CD14-positive monocyte (primary cell): ENCODE data around the gene RARS2. TPM values are rescaled to one million over a fixed set of nuclear protein-coding genes. Genes with fewer than 3 reads are reported as not detected.

Experiments used
- DNase-seq, 3 donors: peaks; one replicate each; pipeline ENCODE4 v3.0.0-alpha.2; 2011 to 2022
- H2AFZ ChIP-seq: 2 replicates; pipeline ENCODE4 v1.6.0; 2012; ENCODE audit warnings: mild to moderate bottlenecking, low read depth, low read length, inconsistent platforms; ENCODE audit not compliant: insufficient read depth, poor library complexity, severe bottlenecking
- H3K27ac ChIP-seq, 2 donors: 1 replicate in 1 of 2; 2 replicates in 1 of 2; pipeline ENCODE4 v1.5.1; 2012 to 2013; ENCODE audit warnings: low read length in 2 of 2, control low read depth in 1 of 2, inconsistent platforms in 1 of 2, low read depth in 1 of 2, mild to moderate bottlenecking in 1 of 2
- H3K27me3 ChIP-seq, 2 donors: one replicate each; pipeline versions ENCODE4 v1.6.0 to v1.6.1; 2011 to 2013; ENCODE audit warnings: low read length in 2 of 2; ENCODE audit not compliant: control insufficient read depth in 2 of 2, insufficient read depth in 2 of 2
- H3K36me3 ChIP-seq, 2 donors: replicated peaks in 1 of 2; 1 replicate in 1 of 2; 2 replicates in 1 of 2; pipeline versions ENCODE4 v1.5.1 to v1.6.1; 2012 to 2013; ENCODE audit warnings: low read length in 2 of 2, control low read depth in 1 of 2, inconsistent platforms in 1 of 2, mild to moderate bottlenecking in 1 of 2; ENCODE audit not compliant: insufficient read depth in 2 of 2, control insufficient read depth in 1 of 2
- H3K4me1 ChIP-seq, 2 donors: 1 replicate in 1 of 2; 2 replicates in 1 of 2; pipeline versions ENCODE4 v1.5.1 to v1.6.1; 2012 to 2013; ENCODE audit warnings: low read length in 2 of 2, control low read depth in 1 of 2, inconsistent platforms in 1 of 2, mild to moderate bottlenecking in 1 of 2, moderate library complexity in 1 of 2; ENCODE audit not compliant: insufficient read depth in 2 of 2, control insufficient read depth in 1 of 2
- H3K4me2 ChIP-seq: replicated peaks from 2 replicates; pipeline ENCODE3; 2012; ENCODE audit warnings: low read length, moderate library complexity, mild to moderate bottlenecking; ENCODE audit not compliant: poor library complexity, severe bottlenecking; ENCODE audit errors: extremely low read depth
- H3K4me3 ChIP-seq, 3 experiments: fragments of 200-600 bp in 1 of 3; sonication (generic) in 1 of 3; replicated peaks in 1 of 3; 1 replicate in 2 of 3; 2 replicates in 1 of 3; pipeline ENCODE4 v1.5.1; 2011 to 2013; ENCODE audit warnings: low read length in 3 of 3, mild to moderate bottlenecking in 3 of 3, control low read depth in 2 of 3, low read depth in 2 of 3, inconsistent platforms in 1 of 3, moderate library complexity in 1 of 3
- H3K79me2 ChIP-seq: 2 replicates; pipeline ENCODE4 v1.6.0; 2012; ENCODE audit warnings: mild to moderate bottlenecking, control low read depth, inconsistent platforms, low read length, moderate library complexity; ENCODE audit not compliant: insufficient read depth
- H3K9ac ChIP-seq: 2 replicates; pipeline ENCODE4 v1.6.0; 2017; ENCODE audit warnings: low read length, mild to moderate bottlenecking; ENCODE audit not compliant: insufficient read depth, poor library complexity, severe bottlenecking
- H3K9me3 ChIP-seq, 2 donors: replicated peaks in 1 of 2; 1 replicate in 1 of 2; 2 replicates in 1 of 2; pipeline versions ENCODE4 v1.5.1 to v1.6.1; 2012 to 2013; ENCODE audit warnings: low read length in 2 of 2, control low read depth in 1 of 2; ENCODE audit not compliant: control insufficient read depth in 1 of 2, insufficient read depth in 1 of 2
- H4K20me1 ChIP-seq: 2 replicates; pipeline ENCODE4 v1.6.0; 2012; ENCODE audit warnings: mild to moderate bottlenecking, low read length, control low read depth, moderate library complexity; ENCODE audit not compliant: insufficient read depth
- H3K27ac Mint-ChIP-seq, 7 donors: one replicate each; pipeline ENCODE4 v1.8.0; 2020; ENCODE audit warnings: mild to moderate bottlenecking in 7 of 7, mixed read lengths in 7 of 7, moderate library complexity in 6 of 7, inconsistent platforms in 2 of 7
- H3K27me3 Mint-ChIP-seq, 3 donors: one replicate each; pipeline ENCODE4 v1.8.0; 2021 to 2022; ENCODE audit warnings: low read depth in 3 of 3, mild to moderate bottlenecking in 3 of 3, mixed read lengths in 3 of 3, moderate library complexity in 3 of 3, inconsistent platforms in 1 of 3
- H3K36me3 Mint-ChIP-seq, 2 donors: one replicate each; pipeline ENCODE4 v1.8.0; 2020; ENCODE audit warnings: mixed read lengths in 2 of 2, inconsistent platforms in 1 of 2, mild to moderate bottlenecking in 1 of 2
- H3K4me1 Mint-ChIP-seq: one replicate; pipeline ENCODE4 v1.8.0; 2020; ENCODE audit warnings: mild to moderate bottlenecking, mixed read lengths
- H3K4me3 Mint-ChIP-seq, 2 donors: one replicate each; pipeline ENCODE4 v1.8.0; 2020; ENCODE audit warnings: mild to moderate bottlenecking in 2 of 2, mixed read lengths in 2 of 2, moderate library complexity in 1 of 2
- H3K9me3 Mint-ChIP-seq, 7 donors: one replicate each; pipeline ENCODE4 v1.8.0; 2020 to 2022; ENCODE audit warnings: mixed read lengths in 7 of 7, mild to moderate bottlenecking in 6 of 7, moderate library complexity in 6 of 7, inconsistent platforms in 2 of 7
- CTCF ChIP-seq: fragments of 200-600 bp; IDR thresholded peaks from one replicate; pipeline ENCODE4 v1.8.0; 2022; ENCODE audit warnings: antibody characterized with exemption, mild to moderate bottlenecking
- WGBS: methylation state at CpG from one replicate; pipeline ENCODE4 v1.1.5; 2013; ENCODE audit warnings: missing lambda C conversion rate; ENCODE audit not compliant: insufficient coverage; 5-methylcytosine and 5-hydroxymethylcytosine counted together
- intact Hi-C, 2 donors: fragments of 100-400 bp; cut with micrococcal nuclease; formaldehyde crosslinking; loops; one replicate each; pipeline versions ENCODE4 v1.15.0 to v1.15.1; 2023
- polyA minus RNA-seq: library from RNA; depleted of rRNA, polyadenylated mRNA; stranded (reverse); fragments of >200 nt; gene quantifications from 2 replicates; pipeline ENCODE4 v1.2.3, GENCODE V29; 2012
- polyA plus RNA-seq, 3 donors: library from polyadenylated mRNA; depleted of rRNA in 1 of 3; unstranded in 2 of 3; stranded (reverse) in 1 of 3; fragments of 300-500 nt in 2 of 3; fragments of >200 nt in 1 of 3; fragmentation: Illumina TruSeq in 2 of 3; gene quantifications; 1 replicate in 2 of 3; 2 replicates in 1 of 3; pipeline ENCODE4 v1.2.3, GENCODE V29; 2012 to 2021
- total RNA-seq, 12 experiments: library from RNA in 1 of 12; stranded (reverse) in 1 of 12; fragments of 120-200 nt in 1 of 12; gene quantifications; one replicate each; pipeline ENCODE4 v1.2.4 and lab custom pipeline; 2013 to 2026; ENCODE audit warnings: mixed read lengths in 6 of 12, inconsistent platforms in 1 of 12

Gene RARS2
- total RNA-seq (2013): 32.3 TPM
- 10 to 100 TPM in 2 of 3 donors, 1 to 10 TPM in 1; 8.6 to 33.0 (median 27.3) TPM for polyA plus RNA-seq
- polyA minus RNA-seq: 5.7 and 7.0 TPM in 2 replicates
- 16.3 to 54.3 (median 32.2) reads per million in 11 experiments for total RNA-seq (lab: John Stamatoyannopoulos, UW)

GRCh38 chr6:87589693-87590416 lies at the start of gene RARS2, which contains the start of gene ORC3:
TSS of gene RARS2 (minus strand) at chr6:87589987. CDS start at chr6:87589957, 30 bp downstream.
TSS of gene ORC3 (plus strand) at chr6:87590135. CDS start at chr6:87590169, 34 bp downstream.
- Mint-ChIP-seq H3K4me3 (peak within 1 kb of the TSS; percentile 91 to 98), H3K27ac (peak within 1 kb of the TSS; percentile 89 to 96 (median 93)), H3K36me3 (peaks cover 0 to 10% of the 10 kb centered on the region in 2 donors), H3K27me3 (no peaks in the 10 kb centered on the region), H3K4me1 (peaks cover 38% of the 10 kb centered on the region), H3K9me3 (no peaks in the 10 kb centered on the region)
- H3K79me2 ChIP-seq: peaks cover 73% of the 10 kb centered on the region
- no peaks in the 10 kb centered on the region for H3K9me3 ChIP-seq
- peak within 1 kb of the TSS; percentile 66 to 98 for H3K27ac ChIP-seq
- H3K4me1 ChIP-seq: peaks cover 23 to 34% of the 10 kb centered on the region in 2 donors
- H3K27me3 ChIP-seq: no peaks in the 10 kb centered on the region
- H3K9ac ChIP-seq: peak within 1 kb of the TSS; percentile 89
- intact Hi-C loops: loop anchor here (10.0 kb wide), 3 partner anchors 85 to 115 kb away; partner anchors contain the start of gene SLC35A1 (in 2 of the 2)
- WGBS: under 1% methylated on average over 39 of the region's 49 CpGs
- H4K20me1 ChIP-seq: peaks cover 14% of the 10 kb centered on the region
- H3K4me2 ChIP-seq: peak within 1 kb of the TSS; percentile 78
- peak; percentile 90 to 94 (median 93) for DNase-seq
- H3K4me3 ChIP-seq: peak within 1 kb of the TSS; percentile 90 to 98 (median 93)
- peaks cover 3 to 24% of the 10 kb centered on the region in 2 donors for H3K36me3 ChIP-seq
- no peak for TF ChIP-seq CTCF
- peak within 1 kb of the TSS; percentile 96 for H2AFZ ChIP-seq

GRCh38 chr6:87639373-87639772 lies 49.6 kb upstream of the RARS2 start:
- intact Hi-C loops: no loop called here
- TF ChIP-seq CTCF: no peak
- no peak for DNase-seq
- WGBS: 100% methylated on average over 1 of the region's 4 CpGs
- Histone ChIP-seq H2AFZ (no peak overlapping the region), H3K79me2 (no peaks in the 10 kb centered on the region), H3K9me3 (no peaks in the 10 kb centered on the region), H3K27ac (no peak overlapping the region), H3K4me3 (no peak overlapping the region), H4K20me1 (no peaks in the 10 kb centered on the region), H3K9ac (no peak overlapping the region), H3K36me3 (peaks cover 11 to 28% of the 10 kb centered on the region in 2 donors), H3K4me1 (no peaks in the 10 kb centered on the region), H3K4me2 (no peak overlapping the region), H3K27me3 (no peaks in the 10 kb centered on the region)
- H3K27ac Mint-ChIP-seq: peak overlapping the region in 1 of 7 donors; percentile 63
- H3K4me1 Mint-ChIP-seq: no peaks in the 10 kb centered on the region
- no peaks in the 10 kb centered on the region for H3K9me3 Mint-ChIP-seq
- no peak overlapping the region for H3K4me3 Mint-ChIP-seq
- H3K36me3 Mint-ChIP-seq: peaks cover 26 to 31% of the 10 kb centered on the region in 2 donors
- peaks cover 0 to 1% (median 1%) of the 10 kb centered on the region in 3 donors for H3K27me3 Mint-ChIP-seq
